Measurements from ENCODE around the gene RGS1.
A peak's percentile ranks its signal among the peaks of the same experiment; 100 is the strongest.
"Not testable (repeated sequence)": the region's sequence is repeated elsewhere in the genome, so short reads cannot be mapped to it uniquely, and the experiment has no call there.

The RGS1 gene, protein sequence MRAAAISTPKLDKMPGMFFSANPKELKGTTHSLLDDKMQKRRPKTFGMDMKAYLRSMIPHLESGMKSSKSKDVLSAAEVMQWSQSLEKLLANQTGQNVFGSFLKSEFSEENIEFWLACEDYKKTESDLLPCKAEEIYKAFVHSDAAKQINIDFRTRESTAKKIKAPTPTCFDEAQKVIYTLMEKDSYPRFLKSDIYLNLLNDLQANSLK

DNA sequence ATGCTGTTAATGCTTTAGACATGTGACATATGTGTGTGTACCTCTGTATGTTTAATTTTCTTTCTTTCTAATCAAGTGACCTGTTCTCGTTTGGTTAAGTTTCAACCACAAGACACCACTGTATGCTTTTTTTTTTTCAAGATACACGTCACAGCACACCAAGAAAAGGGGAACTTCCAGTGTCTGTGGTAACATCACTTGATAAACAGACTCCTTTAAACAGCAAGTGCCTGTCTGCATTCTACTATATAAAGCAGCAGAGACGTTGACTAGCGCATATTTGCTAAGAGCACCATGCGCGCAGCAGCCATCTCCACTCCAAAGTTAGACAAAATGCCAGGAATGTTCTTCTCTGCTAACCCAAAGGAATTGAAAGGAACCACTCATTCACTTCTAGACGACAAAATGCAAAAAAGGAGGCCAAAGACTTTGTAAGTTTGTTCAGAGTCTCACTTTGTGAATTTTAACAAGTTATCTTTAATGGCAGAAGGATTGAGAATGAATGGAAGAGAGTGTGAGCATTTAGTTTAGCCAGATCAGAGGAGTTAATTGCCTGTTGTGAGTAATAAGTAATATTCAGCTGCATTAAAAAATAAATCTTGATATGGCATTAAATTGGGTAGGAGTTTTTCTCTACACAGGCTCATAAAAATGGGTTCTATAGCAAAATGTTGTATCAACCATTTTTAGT is at the start of gene RGS1:
Gene RGS1, plus strand, starts transcription at position 275 of the 691 bp plus-strand sequence. Its CDS starts 20 bp downstream, at position 295.
- DNase-seq (ENCODE audit: low spot score), result no peak
- H3K27ac ChIP-seq, result no peak within 1 kb of the TSS
- ChIA-PET POLR2A (ENCODE audit: low non-redundant PET) (no interaction called here), CTCF (no interaction called here)
- TF ChIP-seq, protein P1, sequence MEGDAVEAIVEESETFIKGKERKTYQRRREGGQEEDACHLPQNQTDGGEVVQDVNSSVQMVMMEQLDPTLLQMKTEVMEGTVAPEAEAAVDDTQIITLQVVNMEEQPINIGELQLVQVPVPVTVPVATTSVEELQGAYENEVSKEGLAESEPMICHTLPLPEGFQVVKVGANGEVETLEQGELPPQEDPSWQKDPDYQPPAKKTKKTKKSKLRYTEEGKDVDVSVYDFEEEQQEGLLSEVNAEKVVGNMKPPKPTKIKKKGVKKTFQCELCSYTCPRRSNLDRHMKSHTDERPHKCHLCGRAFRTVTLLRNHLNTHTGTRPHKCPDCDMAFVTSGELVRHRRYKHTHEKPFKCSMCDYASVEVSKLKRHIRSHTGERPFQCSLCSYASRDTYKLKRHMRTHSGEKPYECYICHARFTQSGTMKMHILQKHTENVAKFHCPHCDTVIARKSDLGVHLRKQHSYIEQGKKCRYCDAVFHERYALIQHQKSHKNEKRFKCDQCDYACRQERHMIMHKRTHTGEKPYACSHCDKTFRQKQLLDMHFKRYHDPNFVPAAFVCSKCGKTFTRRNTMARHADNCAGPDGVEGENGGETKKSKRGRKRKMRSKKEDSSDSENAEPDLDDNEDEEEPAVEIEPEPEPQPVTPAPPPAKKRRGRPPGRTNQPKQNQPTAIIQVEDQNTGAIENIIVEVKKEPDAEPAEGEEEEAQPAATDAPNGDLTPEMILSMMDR (conservative IDR thresholded peaks at IDR 0.05; ENCODE audit: low read depth), result no peak

DNA sequence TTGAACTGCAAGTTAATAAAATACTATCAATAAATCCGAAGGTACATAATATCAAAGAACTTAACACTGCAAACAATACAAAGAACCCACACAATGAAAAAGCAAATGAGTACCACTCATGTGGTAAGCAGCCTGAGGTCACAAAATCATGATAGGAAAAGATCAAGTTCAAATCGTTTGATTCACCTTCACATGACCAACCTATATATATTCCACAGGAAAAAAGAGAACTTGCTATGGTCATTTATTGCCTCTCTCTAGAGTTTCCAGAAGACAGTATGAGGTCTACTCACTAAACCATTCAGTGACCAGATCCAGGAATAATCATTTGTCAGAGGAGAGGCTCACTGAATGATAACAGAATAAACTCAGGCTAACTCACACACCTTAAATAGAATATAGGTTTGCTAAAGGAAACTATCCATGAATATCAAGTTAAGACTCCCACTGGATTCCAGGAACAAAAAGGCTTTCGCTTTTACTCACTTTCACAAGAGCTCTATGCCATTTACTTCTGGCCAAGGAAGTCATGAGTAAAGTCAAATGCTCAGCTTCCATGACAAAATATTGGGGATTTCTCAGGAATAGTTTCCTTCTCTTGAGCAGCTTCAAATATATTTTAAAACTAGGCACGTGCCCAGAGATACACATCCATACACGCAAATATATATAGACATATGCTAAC is 48.3 kb upstream of the RGS1 start:
- DNase-seq (ENCODE audit: low spot score), result no peak
- no peak overlapping the region for H3K27ac ChIP-seq
- ChIA-PET CTCF (no interaction called here), POLR2A (ENCODE audit: low non-redundant PET) (no interaction called here)
- TF ChIP-seq, protein P1 (conservative IDR thresholded peaks at IDR 0.05; ENCODE audit: low read depth), result no peak

DNA sequence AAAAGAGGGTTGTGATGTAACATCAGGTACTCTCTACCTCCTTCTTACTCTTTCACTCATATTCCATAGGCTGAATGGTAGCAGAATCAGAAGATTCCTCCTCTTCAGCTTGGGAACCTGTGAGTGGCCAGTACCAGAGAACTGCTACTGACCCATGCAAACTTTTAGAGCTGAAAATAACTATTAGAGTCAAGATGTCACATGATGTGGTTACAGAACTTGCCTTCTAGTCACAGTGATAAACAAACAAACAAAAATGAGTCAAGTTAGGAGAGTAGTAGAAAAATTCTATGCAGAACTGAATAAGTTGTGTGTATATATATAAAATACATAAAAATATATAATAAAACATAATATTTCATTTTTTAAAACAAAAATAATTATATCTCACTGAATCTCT is 47.6 kb upstream of the RGS1 start:
- POLR2A ChIA-PET (ENCODE audit: low non-redundant PET), result no interaction called here

DNA sequence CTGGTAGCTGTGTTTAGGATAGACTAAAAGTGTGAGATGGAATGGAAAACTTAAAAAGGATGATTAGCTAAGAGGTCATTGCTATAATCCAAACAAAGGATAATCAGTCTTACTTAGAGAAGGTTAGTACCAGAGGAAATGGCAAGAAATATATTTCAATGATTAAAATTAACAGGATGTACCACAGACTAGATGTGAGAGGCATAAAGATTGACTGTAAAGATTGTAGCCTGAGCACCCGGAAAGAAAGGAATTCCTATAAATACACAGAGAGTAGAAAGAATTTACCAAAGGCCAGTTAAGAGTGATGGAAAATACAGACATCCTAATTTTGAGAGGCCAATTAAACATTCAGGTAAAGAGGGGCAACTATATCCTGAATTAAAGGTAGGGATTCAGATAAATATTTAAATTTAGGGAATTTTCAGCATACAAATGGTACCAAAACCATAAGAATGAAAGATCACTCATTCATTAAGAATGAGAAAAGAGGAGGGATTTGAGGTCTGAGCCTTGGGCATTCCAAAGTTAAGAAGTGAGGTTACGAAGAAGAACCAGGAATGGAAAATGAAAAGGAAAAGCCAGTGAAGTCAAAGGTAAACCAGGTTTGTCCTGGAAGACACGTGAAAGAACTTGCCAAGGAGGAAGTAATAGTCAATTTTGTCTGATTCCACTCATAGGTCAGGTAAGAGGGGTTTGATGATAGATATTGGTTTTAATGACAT is 46.4 kb upstream of the RGS1 start:
- DNase-seq (ENCODE audit: low spot score), result no peak
- TF ChIP-seq, protein P1 (conservative IDR thresholded peaks at IDR 0.05; ENCODE audit: low read depth), result no peak
- CTCF ChIA-PET, result interaction anchor here (0.6 kb wide), 1 partner anchor 35 kb away, joined by 3 read pairs; no protein-coding TSS in a partner anchor
- H3K27ac ChIP-seq, result no peak overlapping the region
- POLR2A ChIA-PET (ENCODE audit: low non-redundant PET), result no interaction called here

More for the DNA sequence above, 47.6 kb upstream of the RGS1 start:
- no peak for DNase-seq (ENCODE audit: low spot score)
- CTCF ChIA-PET, result no interaction called here
- no peak overlapping the region for H3K27ac ChIP-seq
- TF ChIP-seq, protein P1 (conservative IDR thresholded peaks at IDR 0.05; ENCODE audit: low read depth), result no peak

DNA sequence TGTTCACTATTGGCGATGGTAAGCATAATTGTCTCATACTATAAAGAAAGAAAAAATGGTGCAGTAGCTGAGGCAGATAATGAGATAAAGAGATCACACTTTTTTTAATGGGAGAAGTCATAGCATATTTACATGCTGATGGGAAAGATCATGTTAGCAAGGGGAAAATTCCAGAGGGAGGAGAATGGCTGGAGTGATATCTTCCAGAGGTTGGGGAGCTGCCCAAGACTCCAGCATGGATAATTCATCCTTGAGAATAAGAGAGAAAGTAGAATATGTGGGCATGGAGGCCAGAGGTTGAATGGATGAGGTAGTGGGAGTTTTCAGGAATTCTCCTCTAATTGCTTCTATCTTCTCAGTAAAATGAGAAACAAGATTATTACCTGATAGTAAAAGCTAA is 45.8 kb upstream of the RGS1 start:
- ChIA-PET POLR2A (ENCODE audit: low non-redundant PET) (no interaction called here), CTCF (no interaction called here)
- no peak for DNase-seq (ENCODE audit: low spot score)
- no peak overlapping the region for H3K27ac ChIP-seq
- TF ChIP-seq, protein P1 (conservative IDR thresholded peaks at IDR 0.05; ENCODE audit: low read depth), result no peak

DNA sequence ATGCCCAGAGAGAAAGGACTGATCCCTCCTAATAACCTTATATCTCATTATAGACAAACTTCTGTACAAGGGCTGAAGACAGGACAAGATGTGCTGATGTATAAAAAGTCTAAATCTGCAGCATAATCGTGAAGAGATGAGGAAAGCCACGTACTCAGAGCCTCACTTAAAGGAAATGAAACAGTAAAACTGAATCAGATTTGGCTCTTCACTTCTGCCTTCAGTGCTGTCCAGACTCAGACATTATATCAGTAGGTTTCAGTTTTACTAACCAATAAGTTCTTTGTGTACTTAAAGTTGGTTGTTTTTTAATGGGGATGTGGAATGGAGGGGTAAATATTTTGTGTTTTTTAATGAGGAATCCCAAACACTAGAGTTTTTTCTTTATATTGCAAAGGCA is 45.3 kb upstream of the RGS1 start:
- TF ChIP-seq, protein P1 (conservative IDR thresholded peaks at IDR 0.05; ENCODE audit: low read depth), result no peak
- DNase-seq (ENCODE audit: low spot score), result no peak
- CTCF ChIA-PET, result no interaction called here
- no peak overlapping the region for H3K27ac ChIP-seq
- POLR2A ChIA-PET (ENCODE audit: low non-redundant PET), result no interaction called here

DNA sequence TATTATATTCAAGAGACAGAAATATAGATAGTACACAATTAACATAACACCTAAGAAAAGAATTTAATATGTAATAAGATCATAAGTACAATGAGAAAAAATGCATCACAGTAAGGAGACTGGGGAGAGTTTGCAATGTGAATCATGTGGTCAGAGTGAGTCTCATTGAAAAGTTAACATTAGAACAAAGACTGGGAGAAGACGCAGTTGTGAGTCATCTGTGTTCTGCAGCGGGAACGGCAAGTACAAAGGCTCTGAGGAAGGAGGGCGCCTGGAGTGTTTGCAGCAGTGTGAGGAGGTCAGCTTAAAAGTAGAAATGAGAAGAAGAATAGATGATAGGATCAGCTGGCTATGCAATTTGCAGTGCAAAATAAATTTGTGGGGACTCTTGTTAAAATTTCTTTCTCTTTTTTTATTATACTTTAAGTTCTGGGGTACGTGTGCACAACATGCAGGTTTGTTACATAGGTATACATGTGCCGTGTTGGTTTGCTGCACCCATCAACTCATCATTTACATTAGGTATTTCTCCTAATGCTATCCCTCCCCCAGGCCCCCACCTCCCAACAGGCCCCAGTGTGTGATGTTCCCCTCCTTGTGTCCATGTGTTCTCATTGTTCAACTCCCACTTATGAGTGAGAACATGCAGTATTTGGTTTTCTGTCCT is 44.4 kb upstream of the RGS1 start:
- H3K27ac ChIP-seq, CTCF ChIA-PET: not testable (repeated sequence)
- POLR2A ChIA-PET (ENCODE audit: low non-redundant PET), result interaction anchor here (0.6 kb wide), 1 partner anchor 385 kb away, joined by 3 read pairs; no protein-coding TSS in a partner anchor
- peak; percentile 92 for DNase-seq (ENCODE audit: low spot score)
